Stromal cell of bone marrow (primary cell): ENCODE measurements around the gene INS.
"Not testable (repeated sequence)": the region's sequence is repeated elsewhere in the genome, so short reads cannot be mapped to it uniquely, and the experiment has no call there.

Experiments
- DNase-seq: peaks from one replicate; pipeline ENCODE4 v3.0.0-alpha.2; 2012; ENCODE audit warnings: low read depth

The INS gene

GRCh38 chr11:2180789-2181370, 19.9 kb upstream of the INS start:
- DNase-seq = no peak

GRCh38 chr11:2180347-2180746, 19.3 kb upstream of the INS start:
- no peak for DNase-seq

GRCh38 chr11:2179516-2179915, 18.5 kb upstream of the INS start:
- DNase-seq = no peak

GRCh38 chr11:2178906-2179494, 18.0 kb upstream of the INS start:
- DNase-seq = peak; percentile 4

GRCh38 chr11:2178055-2178773, 17.2 kb upstream of the INS start:
- DNase-seq = not testable (repeated sequence)

DNA sequence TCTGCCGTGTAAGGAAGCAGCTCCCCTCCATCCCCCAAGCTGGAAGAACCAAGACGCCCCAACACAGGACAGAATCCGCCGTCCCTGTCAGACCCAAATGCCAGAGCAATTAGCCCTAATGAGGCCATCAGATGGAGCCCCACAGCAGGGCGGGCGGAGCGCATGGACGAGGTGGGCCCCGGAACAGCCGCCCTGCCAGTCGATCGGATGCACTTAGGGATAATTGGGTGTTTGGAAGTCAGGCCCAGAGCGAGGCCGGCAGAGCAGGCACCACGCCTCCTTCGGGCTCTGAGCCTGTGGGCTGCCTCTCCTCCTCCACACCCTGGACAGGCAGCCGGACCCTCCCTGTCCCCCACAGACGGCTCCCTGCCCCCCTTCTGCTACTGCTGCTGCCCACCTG, 16.1 kb upstream of the INS start:
- DNase-seq = no peak

DNA sequence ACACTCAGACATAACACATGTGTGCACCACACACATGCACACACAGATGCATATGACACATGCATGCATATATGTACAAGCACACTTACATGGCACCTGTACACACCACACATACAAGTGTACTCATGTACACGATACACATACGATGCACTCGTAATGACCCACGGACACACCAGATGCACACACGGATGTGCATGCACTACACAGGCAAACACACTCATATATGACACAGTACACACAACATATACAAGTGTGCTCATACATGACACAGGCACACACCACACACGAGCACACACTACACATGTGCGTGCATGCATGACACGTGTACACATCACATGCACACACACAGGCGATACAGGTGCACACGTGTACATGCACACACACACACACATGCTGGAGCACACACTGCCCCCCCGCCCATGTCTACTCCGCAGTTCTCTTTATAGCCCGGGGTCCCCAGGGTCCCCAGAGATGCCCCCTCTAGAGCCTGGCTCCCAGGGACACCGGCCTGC, 15.4 kb upstream of the INS start:
- no peak for DNase-seq

GRCh38 chr11:2175659-2176058, 14.7 kb upstream of the INS start:
- peak; percentile 40 for DNase-seq

- no peak for DNase-seq
Observed at GRCh38 chr11:2174361-2174760, 13.4 kb upstream of the INS start.

DNA sequence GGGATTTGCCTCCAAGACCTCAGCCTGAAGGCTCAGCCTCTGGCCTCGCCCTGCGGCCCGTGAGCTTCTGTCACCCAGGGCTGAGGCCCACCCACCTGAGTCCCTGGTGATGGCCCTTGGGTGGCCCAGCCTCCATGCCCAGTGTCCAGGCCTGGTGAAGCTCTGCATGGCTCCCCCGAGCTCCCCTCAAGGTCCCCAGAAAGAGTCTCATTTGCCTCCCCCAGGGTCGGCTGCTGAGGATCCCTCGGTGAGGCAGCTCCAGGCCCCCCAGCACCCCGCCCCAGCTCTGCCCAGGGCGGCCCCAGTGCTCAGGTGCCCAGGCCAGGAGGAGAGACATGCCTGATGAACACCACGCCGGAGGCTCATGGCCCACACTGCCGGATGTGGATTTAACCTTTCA, 12.8 kb upstream of the INS start:
- no peak for DNase-seq

DNA sequence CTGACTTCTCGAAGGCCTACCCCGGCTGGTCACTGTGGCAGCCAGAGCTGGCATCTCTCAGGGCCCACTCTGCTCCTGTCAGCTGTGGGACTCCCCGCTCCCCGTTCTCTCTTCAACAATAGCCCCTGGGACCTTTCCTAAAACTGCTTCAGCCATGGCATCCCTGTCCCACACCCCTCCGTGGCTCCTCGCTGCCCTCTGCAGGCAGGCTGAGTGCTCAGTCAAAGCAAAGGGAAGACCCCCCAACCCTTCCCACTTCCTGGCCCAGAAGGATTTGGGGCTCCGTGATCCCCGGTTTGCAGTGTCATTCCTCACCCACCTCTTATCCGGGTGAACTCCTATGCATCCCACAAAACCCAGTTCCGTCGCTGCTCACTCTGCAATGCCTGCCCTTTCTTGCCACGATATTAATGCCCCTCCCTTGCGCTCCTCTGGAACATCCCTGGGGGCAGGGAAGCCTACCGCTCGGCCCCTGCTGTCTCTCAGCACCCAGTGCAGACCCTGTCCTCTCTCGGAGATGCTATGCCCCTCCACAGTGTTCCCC, 12.2 kb upstream of the INS start:
- DNase-seq = no peak

GRCh38 chr11:2172676-2173075, 11.7 kb upstream of the INS start:
- DNase-seq = no peak

DNA sequence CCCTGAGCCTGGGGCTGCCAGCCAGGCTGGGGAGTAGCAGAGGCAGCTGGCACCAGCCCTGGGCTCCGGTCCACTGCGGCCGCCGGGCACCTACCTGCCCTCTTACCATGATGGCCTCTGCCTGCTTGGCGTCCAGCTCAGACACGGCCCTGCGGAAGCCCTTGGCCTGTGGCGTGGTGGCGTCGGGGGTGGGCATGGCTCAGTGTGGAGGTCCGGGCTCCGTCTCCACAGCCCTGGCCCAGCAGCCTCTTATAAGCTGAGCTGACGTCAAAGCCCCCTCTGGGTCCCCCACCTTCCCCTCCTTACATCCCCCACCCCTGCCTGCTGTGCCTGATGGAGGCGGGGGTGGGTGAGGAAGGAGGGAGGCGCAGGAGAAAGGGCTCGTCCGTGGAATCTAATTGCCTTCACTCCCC, 10.6 kb upstream of the INS start, which contains the start of gene TH:
TH (minus strand) TSS at position 225 of the 413 bp plus-strand sequence; CDS start at position 196, 29 bp downstream.
- DNase-seq = no peak

- DNase-seq = no peak
Observed at GRCh38 chr11:2169626-2170570, 8.9 kb upstream of the INS start.

- DNase-seq = no peak
Observed at GRCh38 chr11:2169005-2169378, 8.0 kb upstream of the INS start.

GRCh38 chr11:2168286-2169004, 7.4 kb upstream of the INS start:
- DNase-seq = no peak

DNA sequence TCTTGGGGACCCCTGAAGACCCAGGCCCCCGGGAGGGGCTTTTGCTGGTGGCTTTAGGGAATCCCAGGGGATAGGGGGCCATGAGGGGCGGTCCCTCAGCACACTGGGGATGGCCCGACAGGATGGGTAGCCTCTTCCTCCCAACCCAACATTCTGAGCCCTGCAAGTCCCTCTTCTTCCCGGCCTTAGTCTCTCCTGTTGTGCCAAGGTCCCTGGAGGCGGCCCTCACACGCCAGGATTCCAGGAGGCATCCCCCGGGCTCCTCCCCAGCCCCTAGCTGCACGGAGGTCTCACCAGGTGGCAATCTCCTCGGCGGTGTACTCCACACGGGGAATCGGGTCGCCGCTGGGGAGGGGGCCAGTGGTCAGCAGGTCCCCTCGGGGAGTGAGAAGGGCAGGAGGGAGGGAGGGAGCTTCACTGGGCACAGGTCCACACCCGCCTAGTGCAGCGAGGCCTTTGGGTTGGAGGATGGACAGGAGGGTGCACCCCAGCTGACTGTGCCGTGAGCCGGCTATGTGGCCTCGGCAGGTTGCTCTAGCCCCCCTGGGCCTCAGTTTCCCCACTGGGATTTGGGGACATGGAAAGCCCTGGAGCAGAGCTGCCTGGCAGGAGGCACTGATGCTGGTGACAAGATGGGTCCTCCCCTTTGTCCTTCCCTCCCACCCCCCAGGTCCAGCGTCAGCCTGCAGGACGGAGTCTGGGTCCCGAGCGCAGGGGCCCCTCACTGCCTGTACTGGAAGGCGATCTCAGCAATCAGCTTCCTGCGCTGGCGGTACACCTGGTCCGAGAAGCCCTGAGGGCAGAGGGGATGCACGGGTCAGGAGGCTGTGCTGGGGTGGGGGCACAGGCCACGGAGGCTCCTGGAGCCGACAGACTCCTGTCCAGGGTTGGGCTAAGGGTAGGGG, 6.4 kb upstream of the INS start:
- no peak for DNase-seq

GRCh38 chr11:2166091-2166851, 5.3 kb upstream of the INS start:
- no peak for DNase-seq

DNA sequence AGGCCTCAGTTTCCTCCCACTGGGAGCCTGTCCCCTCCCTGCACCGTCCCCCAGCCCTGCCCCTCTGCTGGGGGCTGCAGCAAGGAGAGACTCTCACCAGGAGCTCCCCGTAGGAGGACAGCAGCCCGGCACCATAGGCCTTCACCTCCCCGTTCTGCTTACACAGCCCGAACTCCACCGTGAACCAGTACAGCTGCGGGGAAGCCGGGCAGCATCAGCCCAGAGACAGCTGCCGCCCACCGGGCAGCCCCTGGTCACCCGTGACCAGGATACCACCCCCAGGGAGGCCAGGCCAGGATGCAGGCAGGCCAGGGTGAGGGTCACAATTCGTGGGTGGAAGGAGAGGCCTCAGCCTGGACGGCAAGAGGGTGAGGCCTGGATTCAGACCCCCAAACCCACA, 4.6 kb upstream of the INS start:
- no peak for DNase-seq
